Lower lobe of right lung (tissue), 2 donors: ENCODE data around the gene C2orf92. TPM values are rescaled to one million over a fixed set of nuclear protein-coding genes. Genes with fewer than 3 reads are reported as not detected.

ENCODE experiments used
- ATAC-seq, 2 donors: fragments of 200-7000 bp; cut with Tn5 transposase; one replicate each; pipeline ENCODE4 v1.9.1; 2020 to 2022; ENCODE audit warnings: mild to moderate bottlenecking in 2 of 2, moderate library complexity in 2 of 2
- DNase-seq: peaks from one replicate; pipeline ENCODE4 v3.0.0-alpha.2; 2020
- H3K27ac ChIP-seq: fragments of 200-600 bp; one replicate; pipeline ENCODE4 v1.8.0; 2022
- H3K27me3 ChIP-seq: fragments of 200-600 bp; one replicate; pipeline ENCODE4 v1.8.0; 2022; ENCODE audit warnings: low read depth
- H3K36me3 ChIP-seq: fragments of 200-600 bp; one replicate; pipeline ENCODE4 v1.8.0; 2022; ENCODE audit warnings: mild to moderate bottlenecking
- H3K4me1 ChIP-seq: fragments of 200-600 bp; one replicate; pipeline ENCODE4 v1.8.0; 2022
- H3K4me3 ChIP-seq: fragments of 200-600 bp; one replicate; pipeline ENCODE4 v1.8.0; 2022; ENCODE audit warnings: mild to moderate bottlenecking
- H3K9me3 ChIP-seq: fragments of 200-600 bp; one replicate; pipeline ENCODE4 v1.8.0; 2022
- CTCF ChIP-seq: fragments of 200-600 bp; IDR thresholded peaks from one replicate; pipeline ENCODE4 v1.8.0; 2022; ENCODE audit warnings: antibody characterized with exemption, mild to moderate bottlenecking
- intact Hi-C: fragments of 100-400 bp; cut with DNase I; formaldehyde crosslinking; loops from one replicate; pipeline ENCODE4 v1.11.0; 2022
- total RNA-seq: library from RNA; stranded (reverse); fragmentation: NEBNext Ultra II Directional; extraction: Animal tissue kit (Norgen Biotek cat#: 25700); gene quantifications from one replicate; pipeline ENCODE4 v1.2.1, GENCODE V29; 2021
- donor health status: DM: no; HTN: yes; CAD: no; lungs with severe emphysema.

The C2orf92 gene
- total RNA-seq, 1 donor from 2014 or later: 15.1 TPM

- intact Hi-C loops: no loop called here
- H3K27me3 ChIP-seq: no peaks in the 10 kb centered on the region
- H3K27ac ChIP-seq: no peak overlapping the region
- no peaks in the 10 kb centered on the region for H3K36me3 ChIP-seq
- TF ChIP-seq CTCF: no peak
- no peak overlapping the region for H3K4me3 ChIP-seq
- H3K9me3 ChIP-seq: no peaks in the 10 kb centered on the region
- DNase-seq (no peak), ATAC-seq (no peak)
- no peaks in the 10 kb centered on the region for H3K4me1 ChIP-seq
These were observed 78.2 kb downstream of the C2orf92 start for GRCh38 chr2:97747716-97748115.

GRCh38 chr2:97749581-97749980 lies 80.1 kb downstream of the C2orf92 start:
- H3K4me3 ChIP-seq: no peak overlapping the region
- H3K27ac ChIP-seq: no peak overlapping the region
- H3K27me3 ChIP-seq: no peaks in the 10 kb centered on the region
- DNase-seq: no peak
- peaks cover 3% of the 10 kb centered on the region for H3K36me3 ChIP-seq
- ATAC-seq: no peak
- no peaks in the 10 kb centered on the region for H3K4me1 ChIP-seq
- TF ChIP-seq CTCF: no peak
- intact Hi-C loops: no loop called here
- H3K9me3 ChIP-seq: no peaks in the 10 kb centered on the region

GRCh38 chr2:97750017-97750416 lies 80.5 kb downstream of the C2orf92 start:
- Histone ChIP-seq H3K36me3 (peaks cover 7% of the 10 kb centered on the region), H3K9me3 (no peaks in the 10 kb centered on the region), H3K27me3 (no peaks in the 10 kb centered on the region), H3K4me1 (no peaks in the 10 kb centered on the region), H3K27ac (no peak overlapping the region), H3K4me3 (no peak overlapping the region)
- ATAC-seq (no peak), DNase-seq (no peak)
- intact Hi-C loops: no loop called here
- TF ChIP-seq CTCF: no peak

- TF ChIP-seq CTCF: no peak
- Histone ChIP-seq H3K36me3 (peaks cover 25% of the 10 kb centered on the region), H3K4me3 (no peak overlapping the region), H3K4me1 (no peaks in the 10 kb centered on the region), H3K27ac (no peak overlapping the region), H3K27me3 (no peaks in the 10 kb centered on the region), H3K9me3 (no peaks in the 10 kb centered on the region)
- intact Hi-C loops: no loop called here
- DNase-seq (no peak), ATAC-seq (peak; percentile 55 to 64)
These were observed 82.2 kb downstream of the C2orf92 start for GRCh38 chr2:97751752-97752151.

Other genes with a start within 250 kb of the C2orf92 start
- gene ANKRD36B, start 79.8 kb upstream of the C2orf92 start, total RNA-seq: 16.8 TPM
- gene COX5B, start 23.7 kb upstream of the C2orf92 start, total RNA-seq: 164 TPM
- gene ACTR1B, start 5.7 kb upstream of the C2orf92 start, total RNA-seq: 56.0 TPM
- 8.8 TPM for gene ZAP70, start 43.9 kb downstream of the C2orf92 start, total RNA-seq